ENCODE data around the gene KCTD5. TPM values are rescaled to one million over a fixed set of nuclear protein-coding genes. Genes with fewer than 3 reads are reported as not detected.

KCTD5 gene
- total RNA-seq, 4 donors from 2014 or later = 23.1 to 85.6 (median 56.4) TPM

- Histone ChIP-seq H3K9me3 (no peaks in the 10 kb centered on the region), H3K27ac (no peak overlapping the region), H3K36me3 (peaks cover 0 to 89% (median 0%) of the 10 kb centered on the region in 3 donors)
Observed at GRCh38 chr16:2706085-2706484, 23.8 kb downstream of the KCTD5 start.

GRCh38 chr16:2706611-2707311, 24.4 kb downstream of the KCTD5 start:
- no peaks in the 10 kb centered on the region for H3K27me3 ChIP-seq
- no peak overlapping the region for H3K4me3 ChIP-seq
- DNase-seq = no peak
- H3K36me3 ChIP-seq = peaks cover 0 to 82% (median 0%) of the 10 kb centered on the region in 3 donors
- no peaks in the 10 kb centered on the region for H3K9me3 ChIP-seq
- no peak overlapping the region for H3K27ac ChIP-seq
- TF ChIP-seq CTCF (IDR thresholded peaks at IDR 0.05) = no peak
- no peak for TF ChIP-seq POLR2A (IDR thresholded peaks at IDR 0.05)
- H3K4me1 ChIP-seq = no peaks in the 10 kb centered on the region

More at GRCh38 chr16:2706085-2706484, 23.8 kb downstream of the KCTD5 start:
- H3K4me1 ChIP-seq = no peaks in the 10 kb centered on the region
- no peak for TF ChIP-seq CTCF (IDR thresholded peaks at IDR 0.05)
- TF ChIP-seq POLR2A (IDR thresholded peaks at IDR 0.05) = no peak
- H3K4me3 ChIP-seq = no peak overlapping the region
- no peaks in the 10 kb centered on the region for H3K27me3 ChIP-seq
- DNase-seq = no peak

- no peaks in the 10 kb centered on the region for H3K9me3 ChIP-seq
- H3K4me3 ChIP-seq = no peak overlapping the region
- no peak for TF ChIP-seq CTCF (IDR thresholded peaks at IDR 0.05)
- no peak for TF ChIP-seq POLR2A (IDR thresholded peaks at IDR 0.05)
- no peaks in the 10 kb centered on the region for H3K27me3 ChIP-seq
- peaks cover 0 to 73% (median 0%) of the 10 kb centered on the region in 3 donors for H3K36me3 ChIP-seq
- no peak for DNase-seq
- no peak overlapping the region for H3K27ac ChIP-seq
- H3K4me1 ChIP-seq = no peaks in the 10 kb centered on the region
Observed at GRCh38 chr16:2707368-2708289, 25.3 kb downstream of the KCTD5 start.

- no peak overlapping the region for H3K4me3 ChIP-seq
- TF ChIP-seq CTCF (IDR thresholded peaks at IDR 0.05) (no peak), POLR2A (IDR thresholded peaks at IDR 0.05) (no peak)
- H3K4me1 ChIP-seq = no peaks in the 10 kb centered on the region
- no peaks in the 10 kb centered on the region for H3K9me3 ChIP-seq
- H3K36me3 ChIP-seq = peaks cover 0 to 67% (median 0%) of the 10 kb centered on the region in 3 donors
- DNase-seq = no peak
- no peak overlapping the region for H3K27ac ChIP-seq
- no peaks in the 10 kb centered on the region for H3K27me3 ChIP-seq
Observed at GRCh38 chr16:2708290-2708639, 25.9 kb downstream of the KCTD5 start.

- Histone ChIP-seq H3K27me3 (no peaks in the 10 kb centered on the region), H3K4me1 (no peaks in the 10 kb centered on the region), H3K36me3 (peaks cover 0 to 61% (median 0%) of the 10 kb centered on the region in 3 donors), H3K9me3 (no peaks in the 10 kb centered on the region), H3K27ac (no peak overlapping the region), H3K4me3 (no peak overlapping the region)
- DNase-seq = no peak
- TF ChIP-seq POLR2A (IDR thresholded peaks at IDR 0.05) = no peak
- TF ChIP-seq CTCF (IDR thresholded peaks at IDR 0.05) = no peak
Observed at GRCh38 chr16:2708955-2709587, 26.7 kb downstream of the KCTD5 start.
